OCI-LY1 (cell line): ENCODE data around the gene ZNF675.
"Not testable (repeated sequence)": the region's sequence is repeated elsewhere in the genome, so short reads cannot be mapped to it uniquely, and the experiment has no call there.

Source experiments
- H2AFZ ChIP-seq: fragments of 200-600 bp; sonication (generic), shearing (Covaris generic); 2 replicates; pipeline ENCODE4 v1.6.0; 2014; ENCODE audit warnings: antibody characterized with exemption, mild to moderate bottlenecking, low read length
- H3F3A ChIP-seq: fragments of 200-600 bp; sonication (generic), shearing (Covaris generic); 2 replicates; pipeline ENCODE4 v1.6.0; 2014; ENCODE audit warnings: mild to moderate bottlenecking, antibody characterized with exemption, low read length, moderate library complexity; ENCODE audit not compliant: insufficient read depth
- H3K27ac ChIP-seq: fragments of 200-600 bp; sonication (generic); 2 replicates; pipeline ENCODE4 v1.5.1; 2014; ENCODE audit warnings: low read length, mixed run types, mild to moderate bottlenecking, low read depth; ENCODE audit not compliant: poor library complexity, severe bottlenecking
- H3K27me3 ChIP-seq: fragments of 200-600 bp; sonication (generic); 2 replicates; pipeline ENCODE4 v1.6.0; 2014; ENCODE audit warnings: antibody characterized with exemption, mild to moderate bottlenecking, low read length, moderate library complexity; ENCODE audit not compliant: insufficient read depth
- H3K36me3 ChIP-seq: fragments of 200-600 bp; sonication (generic); 2 replicates; pipeline ENCODE4 v1.6.1; 2014; ENCODE audit warnings: mild to moderate bottlenecking, antibody characterized with exemption, low read length, moderate library complexity, mixed read lengths; ENCODE audit not compliant: insufficient read depth
- H3K4me1 ChIP-seq: fragments of 200-600 bp; sonication (generic); 2 replicates; pipeline ENCODE4 v1.5.1; 2014; ENCODE audit warnings: mild to moderate bottlenecking, low read length, moderate library complexity; ENCODE audit not compliant: insufficient read depth, severe bottlenecking
- H3K4me2 ChIP-seq: fragments of 200-600 bp; sonication (generic), shearing (Covaris generic); 2 replicates; pipeline ENCODE4 v1.6.1; 2014; ENCODE audit warnings: low read length
- H3K4me3 ChIP-seq: fragments of 200-600 bp; sonication (generic); 2 replicates; pipeline ENCODE4 v1.5.1; 2014; ENCODE audit warnings: low read length, low read depth, mild to moderate bottlenecking, mixed read lengths; ENCODE audit not compliant: poor library complexity, severe bottlenecking
- H3K79me2 ChIP-seq: fragments of 200-600 bp; shearing (Covaris generic); 2 replicates; pipeline ENCODE4 v1.6.1; 2016; ENCODE audit warnings: mixed run types, low read length, mixed read lengths; ENCODE audit not compliant: insufficient read depth
- H3K9ac ChIP-seq: fragments of 200-600 bp; sonication (generic), shearing (Covaris generic); 2 replicates; pipeline ENCODE4 v1.6.1; 2014; ENCODE audit warnings: mild to moderate bottlenecking, low read length, mixed read lengths
- H3K9me2 ChIP-seq: fragments of 200-600 bp; sonication (generic), shearing (Covaris generic); 2 replicates; pipeline ENCODE4 v1.6.1; 2014; ENCODE audit warnings: low read depth, mild to moderate bottlenecking, low read length, mixed read lengths
- H3K9me3 ChIP-seq: fragments of 200-600 bp; shearing (Covaris generic); 2 replicates; pipeline ENCODE4 v1.6.1; 2014; ENCODE audit warnings: low read length, mixed read lengths
- H4K20me1 ChIP-seq: fragments of 200-600 bp; sonication (generic), shearing (Covaris generic); 2 replicates; pipeline ENCODE4 v1.6.0; 2016; ENCODE audit warnings: mild to moderate bottlenecking, low read length; ENCODE audit not compliant: insufficient read depth
- EZH2 ChIP-seq: fragments of 200-600 bp; sonication (generic), shearing (Covaris generic); IDR thresholded peaks from 2 replicates; pipeline ENCODE4 v1.8.0; 2017; ENCODE audit warnings: borderline replicate concordance, mixed run types, mild to moderate bottlenecking, antibody characterized with exemption, low read length, moderate library complexity, mixed read lengths
- TF ChIP-seq, protein P1 (sequence below): fragments of 200-600 bp; sonication (generic), shearing (Covaris generic); IDR thresholded peaks from 2 replicates; pipeline ENCODE4 v1.5.1; 2017; ENCODE audit warnings: mild to moderate bottlenecking, antibody characterized with exemption, low read length, moderate library complexity, mixed read lengths

ZNF675 gene

DNA sequence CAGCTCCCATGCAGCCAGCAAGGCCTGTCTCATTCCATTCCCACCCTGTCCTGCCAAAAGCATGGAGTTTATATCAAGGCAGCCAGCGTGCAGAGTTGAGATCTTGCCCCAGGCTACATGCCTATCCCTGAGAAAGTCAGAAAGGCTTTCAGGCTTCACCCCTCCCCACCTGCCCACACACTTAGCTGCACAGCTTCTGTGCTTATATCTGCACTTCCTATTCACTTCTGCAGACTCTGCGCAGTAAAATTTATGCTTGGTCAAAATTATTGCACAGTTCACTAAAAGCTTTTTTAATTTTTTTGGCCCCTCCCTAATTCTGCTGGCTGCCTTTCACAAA lies 12.5 kb upstream of the ZNF675 start:
- no peaks in the 10 kb centered on the region for H3K79me2 ChIP-seq
- no peaks in the 10 kb centered on the region for H3K36me3 ChIP-seq
- peaks cover 8% of the 10 kb centered on the region for H3K4me1 ChIP-seq
- no peak overlapping the region for H3K4me2 ChIP-seq
- H4K20me1 ChIP-seq: no peaks in the 10 kb centered on the region
- no peak overlapping the region for H3K9ac ChIP-seq
- no peaks in the 10 kb centered on the region for H3K9me2 ChIP-seq
- H3F3A ChIP-seq: no peaks in the 10 kb centered on the region
- H2AFZ ChIP-seq: no peak overlapping the region
- H3K27ac ChIP-seq: no peak overlapping the region
- TF ChIP-seq, protein P1, sequence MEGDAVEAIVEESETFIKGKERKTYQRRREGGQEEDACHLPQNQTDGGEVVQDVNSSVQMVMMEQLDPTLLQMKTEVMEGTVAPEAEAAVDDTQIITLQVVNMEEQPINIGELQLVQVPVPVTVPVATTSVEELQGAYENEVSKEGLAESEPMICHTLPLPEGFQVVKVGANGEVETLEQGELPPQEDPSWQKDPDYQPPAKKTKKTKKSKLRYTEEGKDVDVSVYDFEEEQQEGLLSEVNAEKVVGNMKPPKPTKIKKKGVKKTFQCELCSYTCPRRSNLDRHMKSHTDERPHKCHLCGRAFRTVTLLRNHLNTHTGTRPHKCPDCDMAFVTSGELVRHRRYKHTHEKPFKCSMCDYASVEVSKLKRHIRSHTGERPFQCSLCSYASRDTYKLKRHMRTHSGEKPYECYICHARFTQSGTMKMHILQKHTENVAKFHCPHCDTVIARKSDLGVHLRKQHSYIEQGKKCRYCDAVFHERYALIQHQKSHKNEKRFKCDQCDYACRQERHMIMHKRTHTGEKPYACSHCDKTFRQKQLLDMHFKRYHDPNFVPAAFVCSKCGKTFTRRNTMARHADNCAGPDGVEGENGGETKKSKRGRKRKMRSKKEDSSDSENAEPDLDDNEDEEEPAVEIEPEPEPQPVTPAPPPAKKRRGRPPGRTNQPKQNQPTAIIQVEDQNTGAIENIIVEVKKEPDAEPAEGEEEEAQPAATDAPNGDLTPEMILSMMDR: no peak
- TF ChIP-seq EZH2: no peak
- H3K27me3 ChIP-seq: no peaks in the 10 kb centered on the region
- no peaks in the 10 kb centered on the region for H3K9me3 ChIP-seq
- H3K4me3 ChIP-seq: no peak overlapping the region

DNA sequence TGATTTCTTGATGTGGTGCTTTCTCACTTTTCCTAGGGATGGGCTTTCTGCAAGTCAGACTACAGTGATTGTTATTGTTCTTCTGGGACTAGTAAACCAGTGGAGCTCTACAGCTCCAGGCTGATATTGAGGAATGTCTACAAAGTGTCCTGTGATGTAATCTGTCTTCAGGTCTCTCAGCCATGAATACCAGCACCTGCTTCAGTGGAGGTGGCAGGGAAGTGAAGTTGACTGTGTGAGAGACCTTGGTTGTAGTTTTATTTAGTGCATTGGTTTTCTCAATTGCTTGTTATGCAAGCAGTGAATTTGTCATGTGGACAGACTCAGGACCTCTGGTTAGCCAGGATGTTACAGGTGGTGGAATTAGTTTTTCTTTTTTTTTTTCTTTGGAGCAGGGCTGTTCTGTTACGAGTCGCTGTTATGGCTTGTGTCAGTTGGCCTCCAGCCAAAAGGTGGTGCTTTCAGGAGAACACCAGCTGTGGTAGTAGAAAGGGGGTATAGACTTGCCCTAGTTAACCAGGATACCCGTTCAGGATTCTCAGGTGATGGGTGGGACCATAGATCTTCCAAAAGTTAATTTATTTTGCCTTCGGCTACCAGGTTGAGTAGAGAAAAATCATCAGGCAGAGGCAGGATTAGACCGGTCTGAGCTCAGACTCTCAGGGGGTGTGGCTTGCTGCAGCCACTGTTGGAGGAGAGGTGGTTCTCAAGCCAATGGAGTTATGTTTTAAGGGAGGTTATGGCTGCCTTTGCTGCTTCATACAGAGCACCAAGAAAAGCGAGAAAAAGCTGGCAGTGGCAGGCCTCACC lies 11.9 kb upstream of the ZNF675 start:
- H3K9me2 ChIP-seq: no peaks in the 10 kb centered on the region
- peaks cover 8% of the 10 kb centered on the region for H3K4me1 ChIP-seq
- no peak overlapping the region for H3K4me3 ChIP-seq
- no peaks in the 10 kb centered on the region for H3K9me3 ChIP-seq
- no peaks in the 10 kb centered on the region for H4K20me1 ChIP-seq
- no peaks in the 10 kb centered on the region for H3K27me3 ChIP-seq
- H3F3A ChIP-seq: no peaks in the 10 kb centered on the region
- TF ChIP-seq EZH2: no peak
- TF ChIP-seq, protein P1: no peak
- H3K27ac ChIP-seq: no peak overlapping the region
- H2AFZ ChIP-seq: no peak overlapping the region
- H3K36me3 ChIP-seq: no peaks in the 10 kb centered on the region
- H3K9ac ChIP-seq: no peak overlapping the region
- H3K79me2 ChIP-seq: no peaks in the 10 kb centered on the region
- H3K4me2 ChIP-seq: peak overlapping the region; percentile 19; the same call in 1 of the 2 replicates

DNA sequence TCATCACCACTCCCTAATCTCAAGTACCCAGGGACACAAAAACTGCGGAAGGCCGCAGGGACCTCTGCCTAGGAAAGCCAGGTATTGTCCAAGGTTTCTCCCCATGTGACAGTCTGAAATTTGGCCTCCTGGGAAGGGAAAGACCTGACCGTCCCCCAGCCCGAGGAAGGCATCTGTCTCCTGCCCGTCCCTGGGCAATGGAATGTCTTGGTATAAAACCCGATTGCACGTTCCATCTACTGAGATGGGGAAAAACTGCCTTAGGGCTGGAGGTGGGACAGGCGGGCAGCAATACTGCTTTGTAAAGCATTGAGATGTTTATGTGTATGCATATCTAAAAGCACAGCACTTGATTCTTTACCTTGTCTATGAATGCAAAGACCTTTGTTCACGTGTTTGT lies 5.9 kb upstream of the ZNF675 start:
- not testable (repeated sequence) for H3K4me1 ChIP-seq, H3F3A ChIP-seq, H2AFZ ChIP-seq, H3K27me3 ChIP-seq, H3K27ac ChIP-seq, H3K9ac ChIP-seq, H3K9me3 ChIP-seq, H4K20me1 ChIP-seq, H3K36me3 ChIP-seq, H3K9me2 ChIP-seq, H3K4me2 ChIP-seq, H3K4me3 ChIP-seq, H3K79me2 ChIP-seq

DNA sequence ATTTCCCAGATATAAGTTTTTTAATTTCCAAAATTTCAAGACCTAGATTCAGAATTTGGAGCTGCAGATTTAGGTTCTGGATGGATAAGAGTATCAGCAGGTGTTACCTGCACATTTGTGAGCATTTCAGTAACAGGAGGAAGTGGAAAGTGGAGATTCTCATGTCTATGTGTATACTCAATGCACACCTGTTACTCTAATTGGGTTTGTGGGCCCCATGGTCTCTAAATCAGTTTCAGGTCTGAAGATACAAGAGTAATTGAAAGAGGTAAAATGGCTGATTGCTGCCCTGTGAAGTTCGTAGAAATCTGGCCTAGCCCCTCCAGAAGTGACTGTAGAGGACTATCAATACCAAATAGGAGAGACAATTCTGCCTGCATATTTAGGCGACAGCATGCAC lies 13.9 kb downstream of the ZNF675 start:
- Histone ChIP-seq H2AFZ (no peak overlapping the region), H3K4me1 (no peaks in the 10 kb centered on the region), H3K9me3 (peaks cover 23% of the 10 kb centered on the region), H3K36me3 (peaks cover 61% of the 10 kb centered on the region), H3K9me2 (no peaks in the 10 kb centered on the region), H4K20me1 (no peaks in the 10 kb centered on the region), H3K27ac (no peak overlapping the region), H3K4me2 (no peak overlapping the region), H3K27me3 (no peaks in the 10 kb centered on the region), H3K79me2 (peaks cover 78% of the 10 kb centered on the region), H3K4me3 (no peak overlapping the region), H3K9ac (no peak overlapping the region), H3F3A (no peaks in the 10 kb centered on the region)
- TF ChIP-seq, protein P1: no peak
- no peak for TF ChIP-seq EZH2

DNA sequence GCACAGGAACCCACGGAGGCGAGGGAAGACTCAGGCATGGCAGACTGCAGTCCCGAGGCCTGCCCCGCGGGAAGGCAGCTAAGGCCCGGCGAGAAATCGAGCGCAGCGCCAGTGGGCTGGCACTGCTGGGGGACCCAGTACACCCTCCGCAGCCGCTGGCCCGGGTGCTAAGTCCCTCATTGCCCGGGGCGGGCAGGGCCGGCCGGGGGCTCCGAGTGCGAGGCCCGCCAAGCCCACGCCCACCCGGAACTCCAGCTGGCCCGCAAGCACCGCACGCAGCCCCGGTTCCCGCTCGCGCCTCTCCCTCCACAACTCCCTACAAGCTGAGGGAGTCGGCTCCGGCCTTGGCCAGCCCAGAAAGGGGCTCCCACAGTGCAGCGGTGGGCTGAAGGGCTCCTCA lies 18.4 kb downstream of the ZNF675 start:
- H3K4me1 ChIP-seq, H3K9ac ChIP-seq, H3K27ac ChIP-seq, H2AFZ ChIP-seq, H3K4me2 ChIP-seq, H3K27me3 ChIP-seq, H3K4me3 ChIP-seq, H4K20me1 ChIP-seq, H3K9me2 ChIP-seq, H3F3A ChIP-seq: not testable (repeated sequence)
- Histone ChIP-seq H3K9me3 (peaks cover 25% of the 10 kb centered on the region), H3K36me3 (peaks cover 69% of the 10 kb centered on the region), H3K79me2 (peaks cover 37% of the 10 kb centered on the region)
